ENCODE data around the gene ZNF718.
"Not testable (repeated sequence)": the region's sequence is repeated elsewhere in the genome, so short reads cannot be mapped to it uniquely, and the experiment has no call there.

GRCh38 chr4:195159-195558 lies 70.9 kb downstream of the ZNF718 start:
- not testable (repeated sequence) for TF ChIP-seq POLR2A, EP300 (IDR thresholded peaks at IDR 0.05)
